SU-DHL-6 (cell line): ENCODE results near the gene PLAA.

Experiments
- H2AFZ ChIP-seq: fragments of 200-600 bp; sonication (generic); 2 replicates; pipeline ENCODE4 v1.6.1; 2014; ENCODE audit warnings: low read depth, mild to moderate bottlenecking, moderate library complexity, mixed read lengths, antibody characterized with exemption, low read length; ENCODE audit not compliant: severe bottlenecking
- H3F3A ChIP-seq: fragments of 200-600 bp; shearing (Covaris generic); 2 replicates; pipeline ENCODE4 v1.6.0; 2016; ENCODE audit warnings: antibody characterized with exemption, mild to moderate bottlenecking; ENCODE audit not compliant: insufficient read depth
- H3K27ac ChIP-seq: fragments of 200-600 bp; sonication (generic); 2 replicates; pipeline ENCODE4 v1.5.1; 2016; ENCODE audit warnings: low read depth, mild to moderate bottlenecking, low read length, moderate library complexity, mixed read lengths
- H3K27me3 ChIP-seq: fragments of 200-600 bp; sonication (generic), shearing (Covaris generic); 2 replicates; pipeline ENCODE4 v1.6.0; 2014; ENCODE audit warnings: mild to moderate bottlenecking, low read length
- H3K36me3 ChIP-seq: fragments of 200-600 bp; sonication (generic); 2 replicates; pipeline ENCODE4 v1.6.1; 2014; ENCODE audit warnings: mild to moderate bottlenecking, low read length, mixed read lengths
- H3K4me2 ChIP-seq: fragments of 300-600, 200-600 bp; shearing (Covaris generic), sonication (generic); 2 replicates; pipeline ENCODE4 v1.6.0; 2014; ENCODE audit warnings: low read length, low read depth, mild to moderate bottlenecking; ENCODE audit not compliant: poor library complexity, severe bottlenecking
- H3K4me3 ChIP-seq: fragments of 200-600 bp; sonication (generic); 2 replicates; pipeline ENCODE4 v1.5.1; 2014; ENCODE audit warnings: antibody characterized with exemption, low read length, mild to moderate bottlenecking, mixed read lengths; ENCODE audit not compliant: insufficient read depth, poor library complexity, severe bottlenecking
- H3K79me2 ChIP-seq: fragments of 200-600 bp; sonication (generic); 2 replicates; pipeline ENCODE4 v1.6.1; 2014; ENCODE audit warnings: mild to moderate bottlenecking, low read length, moderate library complexity; ENCODE audit not compliant: insufficient read depth
- H3K9ac ChIP-seq: fragments of 200-600 bp; sonication (generic); 2 replicates; pipeline ENCODE4 v1.7.0; 2014; ENCODE audit warnings: mild to moderate bottlenecking, low read length
- H3K9me2 ChIP-seq: fragments of 200-600 bp; sonication (generic); replicated peaks from 2 replicates; pipeline ENCODE4 v1.6.1; 2014; ENCODE audit warnings: low read length; ENCODE audit not compliant: insufficient read depth
- H3K9me3 ChIP-seq: fragments of 200-600 bp; sonication (generic); 2 replicates; pipeline ENCODE4 v1.6.1; 2014; ENCODE audit warnings: low read length, mixed read lengths; ENCODE audit not compliant: insufficient read depth
- H4K20me1 ChIP-seq: fragments of 200-600 bp; sonication (generic); 2 replicates; pipeline ENCODE4 v1.6.1; 2014; ENCODE audit warnings: low read depth, mild to moderate bottlenecking, antibody characterized with exemption, low read length, moderate library complexity, mixed read lengths
- EZH2phosphoT487 ChIP-seq: fragments of 200-600 bp; sonication (generic), shearing (Covaris generic); conservative IDR thresholded peaks from 2 replicates; pipeline ENCODE4 v1.6.1; 2018; ENCODE audit warnings: mild to moderate bottlenecking, antibody characterized with exemption, low read length, moderate library complexity, mixed read lengths
- TF ChIP-seq, protein P1 (sequence below): fragments of 200-600 bp; sonication (generic); IDR thresholded peaks from one replicate; pipeline ENCODE4 v1.5.1; 2017; ENCODE audit warnings: antibody characterized with exemption, mild to moderate bottlenecking, low read length, moderate library complexity; ENCODE audit not compliant: insufficient read depth, poor library complexity, severe bottlenecking

Gene PLAA

GRCh38 chr9:26975728-26976707, 29.0 kb upstream of the PLAA start:
- Histone ChIP-seq H3K27ac (no peak overlapping the region), H3K4me2 (no peak overlapping the region)

GRCh38 chr9:26974927-26975326, 27.9 kb upstream of the PLAA start:
- H3K9ac ChIP-seq: no peak overlapping the region
- no peak overlapping the region for H3K4me2 ChIP-seq
- H3K79me2 ChIP-seq: no peaks in the 10 kb centered on the region
- H4K20me1 ChIP-seq: no peaks in the 10 kb centered on the region
- no peak overlapping the region for H3K4me3 ChIP-seq
- TF ChIP-seq EZH2phosphoT487: no peak
- TF ChIP-seq, protein P1, sequence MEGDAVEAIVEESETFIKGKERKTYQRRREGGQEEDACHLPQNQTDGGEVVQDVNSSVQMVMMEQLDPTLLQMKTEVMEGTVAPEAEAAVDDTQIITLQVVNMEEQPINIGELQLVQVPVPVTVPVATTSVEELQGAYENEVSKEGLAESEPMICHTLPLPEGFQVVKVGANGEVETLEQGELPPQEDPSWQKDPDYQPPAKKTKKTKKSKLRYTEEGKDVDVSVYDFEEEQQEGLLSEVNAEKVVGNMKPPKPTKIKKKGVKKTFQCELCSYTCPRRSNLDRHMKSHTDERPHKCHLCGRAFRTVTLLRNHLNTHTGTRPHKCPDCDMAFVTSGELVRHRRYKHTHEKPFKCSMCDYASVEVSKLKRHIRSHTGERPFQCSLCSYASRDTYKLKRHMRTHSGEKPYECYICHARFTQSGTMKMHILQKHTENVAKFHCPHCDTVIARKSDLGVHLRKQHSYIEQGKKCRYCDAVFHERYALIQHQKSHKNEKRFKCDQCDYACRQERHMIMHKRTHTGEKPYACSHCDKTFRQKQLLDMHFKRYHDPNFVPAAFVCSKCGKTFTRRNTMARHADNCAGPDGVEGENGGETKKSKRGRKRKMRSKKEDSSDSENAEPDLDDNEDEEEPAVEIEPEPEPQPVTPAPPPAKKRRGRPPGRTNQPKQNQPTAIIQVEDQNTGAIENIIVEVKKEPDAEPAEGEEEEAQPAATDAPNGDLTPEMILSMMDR: no peak
- H3F3A ChIP-seq: no peaks in the 10 kb centered on the region
- no peaks in the 10 kb centered on the region for H3K9me3 ChIP-seq
- no peak overlapping the region for H3K27ac ChIP-seq
- H2AFZ ChIP-seq: no peak overlapping the region
- no peaks in the 10 kb centered on the region for H3K27me3 ChIP-seq
- H3K9me2 ChIP-seq: no peaks in the 10 kb centered on the region
- no peaks in the 10 kb centered on the region for H3K36me3 ChIP-seq

More at GRCh38 chr9:26975728-26976707, 29.0 kb upstream of the PLAA start:
- H3K36me3 ChIP-seq: no peaks in the 10 kb centered on the region
- H3K9me2 ChIP-seq: no peaks in the 10 kb centered on the region
- H3K9me3 ChIP-seq: no peaks in the 10 kb centered on the region
- no peak overlapping the region for H2AFZ ChIP-seq
- no peak for TF ChIP-seq EZH2phosphoT487
- TF ChIP-seq, protein P1: no peak
- no peaks in the 10 kb centered on the region for H3K79me2 ChIP-seq
- H3K27me3 ChIP-seq: no peaks in the 10 kb centered on the region
- no peak overlapping the region for H3K9ac ChIP-seq
- H3K4me3 ChIP-seq: no peak overlapping the region
- H4K20me1 ChIP-seq: no peaks in the 10 kb centered on the region
- H3F3A ChIP-seq: no peaks in the 10 kb centered on the region

DNA sequence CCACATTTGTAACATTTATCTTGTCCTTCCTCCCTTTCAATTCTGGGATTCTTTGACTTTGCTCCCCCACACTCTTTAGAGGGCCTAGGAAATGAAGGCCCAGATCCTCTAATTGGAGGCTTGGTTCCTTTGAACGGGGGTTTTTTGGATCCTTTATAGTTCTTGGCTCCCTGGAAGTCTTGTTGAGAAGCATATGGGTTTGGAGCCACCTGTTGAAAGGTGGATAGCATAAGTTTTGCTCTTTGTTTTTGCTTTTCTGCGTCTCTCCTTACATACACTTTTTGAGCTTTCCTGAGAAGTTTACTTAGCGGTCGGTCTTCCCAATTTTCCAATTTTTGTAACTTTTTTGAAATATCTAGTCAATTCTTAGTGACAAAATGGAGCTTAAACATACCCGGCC, 26.9 kb upstream of the PLAA start:
- Histone ChIP-seq H4K20me1 (no peaks in the 10 kb centered on the region), H3K27ac (no peak overlapping the region), H3K4me3 (no peak overlapping the region), H3K36me3 (no peaks in the 10 kb centered on the region), H3K4me2 (no peak overlapping the region), H3K9me3 (no peaks in the 10 kb centered on the region), H3K79me2 (no peaks in the 10 kb centered on the region), H3K9me2 (no peaks in the 10 kb centered on the region), H3K9ac (no peak overlapping the region), H2AFZ (no peak overlapping the region), H3K27me3 (no peaks in the 10 kb centered on the region), H3F3A (no peaks in the 10 kb centered on the region)
- TF ChIP-seq, protein P1: no peak
- TF ChIP-seq EZH2phosphoT487: no peak
